MCF 10A (cell line): ENCODE data around the gene LRRC2. TPM values are rescaled to one million over a fixed set of nuclear protein-coding genes. Genes with fewer than 3 reads are reported as not detected.

Source experiments
- BruUV-seq: library from RNA; stranded (reverse); fragments of 400-500 nt; replicated peaks from 2 replicates; lab custom pipeline; 2021; lab: Mats Ljungman, UMichigan
- CTCF ChIA-PET: fragments of 300-600 bp; sonication (Branson Sonifier 250); formaldehyde crosslinking; extraction: SDS; loops from one replicate; lab custom pipeline; 2021; ENCODE audit warnings: antibody characterized with exemption, inconsistent platforms; lab: Yijun Ruan, JAX
- POLR2A ChIA-PET: fragments of 300-600, 350-650 bp; sonication (Branson Sonifier 250); formaldehyde crosslinking; extraction: SDS; loops from one replicate; lab custom pipeline; 2020; ENCODE audit warnings: antibody characterized with exemption, inconsistent platforms; lab: Yijun Ruan, JAX
- DNase-seq: peaks from one replicate; pipeline ENCODE4 v3.0.0-alpha.2; 2018; ENCODE audit not compliant: unreplicated experiment
- H3K27ac Mint-ChIP-seq: one replicate; pipeline ENCODE4 v1.8.0; 2022; ENCODE audit warnings: mild to moderate bottlenecking, low read depth, mixed read lengths; ENCODE audit not compliant: unreplicated experiment
- H3K27me3 Mint-ChIP-seq: one replicate; pipeline ENCODE4 v1.8.0; 2022; ENCODE audit warnings: mixed read lengths; ENCODE audit not compliant: insufficient read depth, unreplicated experiment
- H3K36me3 Mint-ChIP-seq: one replicate; pipeline ENCODE4 v1.8.0; 2022; ENCODE audit warnings: mild to moderate bottlenecking, moderate library complexity, mixed read lengths; ENCODE audit not compliant: insufficient read depth, unreplicated experiment
- H3K4me1 Mint-ChIP-seq: one replicate; pipeline ENCODE4 v1.8.0; 2022; ENCODE audit warnings: mixed read lengths; ENCODE audit not compliant: insufficient read depth, unreplicated experiment
- H3K4me3 Mint-ChIP-seq: one replicate; pipeline ENCODE4 v1.8.0; 2022; ENCODE audit warnings: mild to moderate bottlenecking, moderate library complexity, mixed read lengths; ENCODE audit not compliant: unreplicated experiment
- H3K9me3 Mint-ChIP-seq: one replicate; pipeline ENCODE4 v1.8.0; 2022; ENCODE audit warnings: mixed read lengths; ENCODE audit not compliant: unreplicated experiment
- CTCF ChIP-seq: fragments of 200-600 bp; IDR thresholded peaks from one replicate; pipeline ENCODE4 v1.8.0; 2022; ENCODE audit warnings: antibody characterized with exemption, mild to moderate bottlenecking; ENCODE audit not compliant: unreplicated experiment
- intact Hi-C: fragments of 100-400 bp; cut with micrococcal nuclease; formaldehyde crosslinking; loops from 2 replicates; pipeline ENCODE4 v1.14.1; 2022
- total RNA-seq: library from RNA; stranded (reverse); gene quantifications from 2 replicates; pipeline ENCODE4 v1.2.3, GENCODE V29; 2022

The LRRC2 gene
- total RNA-seq, 1 experiment from 2014 or later: not detected

DNA sequence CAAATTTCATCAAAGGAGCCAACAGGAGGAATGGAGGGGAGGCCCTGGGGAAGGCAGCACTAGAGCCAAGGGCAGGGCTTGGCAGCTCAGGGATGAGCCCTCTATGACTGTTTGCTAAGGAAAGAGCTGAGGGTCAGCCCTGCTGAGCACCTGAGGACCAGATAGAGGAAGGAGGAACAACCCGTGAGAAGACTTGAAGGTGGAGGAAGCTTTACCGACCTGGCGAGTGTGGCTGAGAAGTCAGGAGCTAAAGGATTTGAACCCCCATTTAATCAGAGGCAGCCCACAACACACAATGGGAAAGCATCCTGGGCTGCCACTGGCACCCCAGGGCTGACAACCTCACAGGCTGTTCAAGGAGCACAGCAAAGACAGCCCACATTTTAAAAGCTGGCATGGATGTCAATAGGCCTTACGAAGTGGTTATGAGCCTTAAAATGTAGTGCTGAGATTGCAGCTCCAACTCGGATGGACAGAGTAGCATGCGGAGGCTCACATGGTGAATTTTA is 20.7 kb upstream of the LRRC2 start:
- CTCF ChIA-PET: interaction anchor here (0.7 kb wide), 2 partner anchors 98 to 153 kb away, joined by 3 to 5 read pairs; no protein-coding TSS in a partner anchor
- H3K4me3 Mint-ChIP-seq: no peak overlapping the region
- peaks cover 5% of the 10 kb centered on the region for H3K36me3 Mint-ChIP-seq
- H3K27me3 Mint-ChIP-seq: peaks cover 12% of the 10 kb centered on the region
- no peak for DNase-seq
- intact Hi-C loops: no loop called here
- H3K9me3 Mint-ChIP-seq: peaks cover 6% of the 10 kb centered on the region
- no peak for TF ChIP-seq CTCF
- BruUV-seq: no TSS peak
- no peaks in the 10 kb centered on the region for H3K4me1 Mint-ChIP-seq
- no peak overlapping the region for H3K27ac Mint-ChIP-seq
- POLR2A ChIA-PET: no interaction called here

- Mint-ChIP-seq H3K27ac (no peak overlapping the region), H3K36me3 (no peaks in the 10 kb centered on the region), H3K4me1 (no peaks in the 10 kb centered on the region), H3K9me3 (no peaks in the 10 kb centered on the region), H3K4me3 (no peak overlapping the region), H3K27me3 (peaks cover 12% of the 10 kb centered on the region)
- CTCF ChIA-PET: interaction anchor here (0.6 to 0.7 kb wide), 2 partner anchors 97 to 546 kb away, joined by 3 to 4 read pairs; no protein-coding TSS in a partner anchor
- DNase-seq: no peak
- TF ChIP-seq CTCF: no peak
- BruUV-seq: no TSS peak
- POLR2A ChIA-PET: interaction anchor here (1.4 kb wide), 1 partner anchor 107 kb away, joined by 5 read pairs; the partner anchor contains the start of gene ALS2CL
- intact Hi-C loops: no loop called here
Observed at GRCh38 chr3:46585799-46586693, 19.9 kb upstream of the LRRC2 start.

- TF ChIP-seq CTCF: no peak
- BruUV-seq: no TSS peak
- CTCF ChIA-PET: no interaction called here
- no peaks in the 10 kb centered on the region for H3K36me3 Mint-ChIP-seq
- H3K9me3 Mint-ChIP-seq: no peaks in the 10 kb centered on the region
- no peak for DNase-seq
- intact Hi-C loops: no loop called here
- peaks cover 12% of the 10 kb centered on the region for H3K27me3 Mint-ChIP-seq
- no peaks in the 10 kb centered on the region for H3K4me1 Mint-ChIP-seq
- POLR2A ChIA-PET: interaction anchor here (1.4 kb wide), 1 partner anchor 108 kb away, joined by 5 read pairs; the partner anchor contains the start of gene ALS2CL
- H3K27ac Mint-ChIP-seq: no peak overlapping the region
- no peak overlapping the region for H3K4me3 Mint-ChIP-seq
Observed at GRCh38 chr3:46584598-46585467, 18.7 kb upstream of the LRRC2 start.
